NCI-H2081 (cell line): ENCODE measurements around the gene C1orf122.

Experiments used
- DNase-seq, 2 experiments: peaks; one replicate each; lab custom pipeline; 2025; lab: John Stamatoyannopoulos, UW

C1orf122 gene

DNA sequence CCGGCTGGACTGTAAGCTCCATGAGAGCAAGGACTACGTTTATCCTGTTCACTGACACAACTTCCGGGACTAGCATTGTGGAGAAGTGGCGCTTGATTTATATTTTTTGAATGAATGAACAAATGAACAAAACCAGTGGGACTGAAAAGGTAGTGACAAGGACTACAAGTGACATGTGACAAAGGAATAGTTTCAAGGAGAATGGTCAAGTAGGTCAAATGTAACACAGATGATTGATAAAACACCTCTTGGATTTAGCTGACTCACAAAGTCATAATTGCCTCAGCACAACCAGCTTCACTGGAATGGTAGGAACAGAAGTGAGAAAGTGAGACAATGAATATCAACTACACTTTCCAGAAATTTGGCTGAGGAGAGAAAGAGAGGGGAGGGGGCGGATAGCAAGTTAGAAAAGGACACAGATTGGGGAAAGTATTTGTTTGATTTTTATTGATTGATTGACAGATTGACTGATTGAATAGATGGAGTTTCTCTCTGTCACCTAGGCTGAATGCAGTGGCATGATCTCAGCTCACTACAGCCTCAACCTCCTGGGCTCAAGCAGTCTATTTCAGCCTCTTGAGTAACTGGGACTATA lies 37.6 kb downstream of the C1orf122 start:
- DNase-seq, result no peak

DNA sequence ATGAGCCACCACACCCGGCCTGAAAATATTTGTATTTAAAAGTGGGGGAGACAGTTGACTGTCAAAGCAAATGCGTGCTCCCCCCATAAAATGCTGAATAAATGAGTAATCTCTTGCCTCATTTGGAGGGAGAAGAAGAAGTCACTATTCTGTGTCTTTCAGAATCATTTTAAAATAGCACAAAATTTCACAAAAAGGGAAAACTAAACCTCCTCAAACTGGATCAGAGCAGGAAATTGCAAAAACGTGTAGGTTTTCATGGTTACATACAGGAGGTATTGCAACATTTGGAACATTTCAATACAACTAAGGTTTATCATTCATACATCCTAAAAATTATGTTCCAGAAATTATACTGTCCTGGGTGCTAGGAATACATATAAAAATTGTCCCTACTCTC lies 38.2 kb downstream of the C1orf122 start:
- no peak for DNase-seq

DNA sequence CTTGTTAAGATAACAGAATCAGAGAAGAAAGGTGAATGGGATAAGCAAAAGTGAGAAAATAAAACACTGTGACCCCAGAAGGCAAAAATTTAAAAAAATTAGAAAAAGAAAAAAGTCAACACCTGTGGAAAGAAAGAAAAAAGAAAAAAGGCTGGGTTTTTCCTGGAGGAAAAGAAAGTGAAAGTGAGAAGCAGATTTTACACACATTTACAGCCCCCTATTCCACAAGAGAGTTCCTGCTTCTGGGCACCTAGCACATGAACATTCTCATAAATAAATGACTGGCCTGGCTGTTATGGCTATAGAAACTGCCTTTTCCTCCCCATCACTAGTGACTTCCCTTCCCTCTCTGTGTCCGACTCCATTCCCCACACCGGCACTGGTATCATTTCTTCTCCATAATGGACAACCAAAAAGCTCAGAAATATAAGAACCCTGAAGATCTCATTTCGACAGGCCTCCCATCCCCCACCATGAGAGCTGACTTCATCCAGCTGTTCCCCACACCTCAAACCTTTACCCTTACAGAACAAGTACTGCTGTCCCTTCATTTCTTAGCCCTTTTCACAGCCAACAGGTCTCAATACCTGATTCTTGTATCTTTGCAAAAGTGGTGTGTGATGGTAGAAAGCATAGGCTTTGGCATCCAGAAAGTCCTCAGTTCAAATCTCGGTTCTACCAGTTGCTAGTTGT lies 39.2 kb downstream of the C1orf122 start:
- DNase-seq, result no peak

DNA sequence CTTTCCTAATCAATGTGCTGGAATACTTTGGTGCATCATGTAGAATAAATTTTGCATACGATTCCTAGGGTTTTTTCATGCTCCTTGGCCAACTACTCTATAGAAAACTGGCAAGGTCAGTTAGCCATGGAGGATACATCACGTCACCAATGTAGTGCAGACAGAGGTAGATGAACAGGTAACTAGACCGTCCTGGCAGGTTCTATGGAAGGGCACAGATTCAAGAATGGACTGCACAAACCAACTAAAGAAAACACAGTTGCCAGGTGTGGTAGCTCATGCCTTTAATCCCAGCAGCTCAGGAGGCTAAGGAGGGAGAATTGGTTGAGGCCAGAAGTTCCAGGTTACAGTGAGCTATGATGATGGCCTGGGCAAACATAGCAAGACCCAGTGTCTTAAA lies 41.9 kb downstream of the C1orf122 start:
- DNase-seq, result no peak

- no peak for DNase-seq
Observed at GRCh38 chr1:37850352-37850955, 42.9 kb downstream of the C1orf122 start.

GRCh38 chr1:37851262-37851661 lies 43.7 kb downstream of the C1orf122 start:
- no peak for DNase-seq

GRCh38 chr1:37851782-37852210 lies 44.2 kb downstream of the C1orf122 start:
- DNase-seq, result no peak

DNA sequence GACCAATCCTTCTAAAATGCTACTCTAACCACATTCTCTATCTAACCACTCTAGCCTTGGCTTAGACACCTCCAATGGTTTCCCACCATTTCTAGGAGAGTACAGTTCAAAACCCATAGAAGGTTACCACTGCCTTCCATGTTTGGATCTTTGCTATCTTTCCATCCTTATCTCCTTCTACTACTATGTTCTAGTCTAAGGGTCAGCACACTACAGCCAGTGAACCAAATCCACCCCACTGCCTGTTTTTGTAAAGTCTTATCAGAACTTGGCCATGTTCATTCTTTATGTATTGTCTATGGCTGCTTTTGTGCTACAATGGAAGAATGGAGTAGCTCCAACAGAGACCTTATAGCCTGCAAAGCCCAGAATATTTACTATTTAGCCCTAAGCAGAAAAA lies 45.6 kb downstream of the C1orf122 start:
- no peak for DNase-seq

DNA sequence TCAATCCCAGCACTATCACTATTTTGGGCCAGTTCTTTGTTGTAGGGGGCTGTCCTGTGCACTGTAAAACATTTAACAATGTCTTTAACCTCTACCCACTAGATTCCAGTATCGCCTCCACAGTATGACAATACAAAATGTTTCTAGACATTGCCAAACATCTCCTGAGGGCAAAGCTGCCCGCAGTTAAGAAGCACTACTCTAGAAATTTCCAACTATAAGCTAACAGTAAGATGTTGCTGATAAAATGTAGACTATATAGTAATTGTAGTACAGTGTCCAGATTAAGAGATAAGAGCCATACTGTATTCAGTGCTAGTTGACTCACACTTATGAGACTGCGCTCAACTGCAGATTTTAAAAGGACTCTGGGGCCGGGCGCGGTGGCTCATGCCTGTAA lies 46.8 kb downstream of the C1orf122 start:
- no peak for DNase-seq
